OCI-LY3 (cell line): ENCODE data around the gene FLNB.

Experiments
- EZH2phosphoT487 ChIP-seq: fragments of 200-600 bp; shearing (Covaris generic); IDR thresholded peaks from 2 replicates; pipeline ENCODE4 v1.6.1; 2018; ENCODE audit warnings: antibody characterized with exemption, mixed run types, low read depth
- TF ChIP-seq, protein P1 (sequence below): fragments of 200-600, 300-600 bp; sonication (generic); IDR thresholded peaks from 2 replicates; pipeline ENCODE4 v1.5.1; 2014; ENCODE audit warnings: antibody characterized with exemption, low read length, low read depth

DNA sequence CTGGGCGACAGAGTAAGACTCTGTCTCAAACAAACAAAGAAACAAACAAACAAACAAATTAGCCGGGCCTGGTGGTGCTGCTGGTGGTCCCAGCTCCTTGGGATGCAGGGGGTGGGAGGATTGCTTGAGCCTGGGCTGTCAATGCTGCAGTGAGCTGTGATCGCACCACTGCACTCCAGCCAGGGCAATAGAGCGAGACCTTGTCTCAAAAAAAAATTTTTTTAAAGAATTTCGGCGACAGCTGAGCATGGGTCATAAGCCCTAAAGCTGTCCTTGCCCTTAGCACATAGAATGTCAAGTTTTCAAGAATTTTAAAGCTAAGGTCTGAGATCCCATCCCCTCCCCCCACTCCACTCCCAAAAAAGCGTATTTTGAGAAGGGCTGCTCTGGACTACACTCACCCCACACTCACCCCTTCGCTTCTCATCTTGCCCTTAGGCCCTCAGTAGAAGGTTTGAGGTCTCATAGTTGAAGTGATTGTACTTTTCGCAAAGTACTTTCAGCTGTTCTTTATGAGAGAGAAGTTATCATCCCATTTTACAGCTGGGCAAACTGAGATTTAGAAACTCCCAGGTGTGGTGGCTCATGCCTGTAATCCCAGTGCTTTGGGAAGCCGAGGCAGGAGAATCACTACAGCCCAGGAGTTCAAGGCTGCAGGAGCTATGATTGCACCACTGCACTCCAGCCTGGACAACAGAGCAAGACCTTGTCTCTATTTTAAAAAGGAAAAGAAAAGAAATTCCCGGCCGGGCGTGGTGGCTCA lies 34.3 kb upstream of the FLNB start:
- TF ChIP-seq, protein P1, sequence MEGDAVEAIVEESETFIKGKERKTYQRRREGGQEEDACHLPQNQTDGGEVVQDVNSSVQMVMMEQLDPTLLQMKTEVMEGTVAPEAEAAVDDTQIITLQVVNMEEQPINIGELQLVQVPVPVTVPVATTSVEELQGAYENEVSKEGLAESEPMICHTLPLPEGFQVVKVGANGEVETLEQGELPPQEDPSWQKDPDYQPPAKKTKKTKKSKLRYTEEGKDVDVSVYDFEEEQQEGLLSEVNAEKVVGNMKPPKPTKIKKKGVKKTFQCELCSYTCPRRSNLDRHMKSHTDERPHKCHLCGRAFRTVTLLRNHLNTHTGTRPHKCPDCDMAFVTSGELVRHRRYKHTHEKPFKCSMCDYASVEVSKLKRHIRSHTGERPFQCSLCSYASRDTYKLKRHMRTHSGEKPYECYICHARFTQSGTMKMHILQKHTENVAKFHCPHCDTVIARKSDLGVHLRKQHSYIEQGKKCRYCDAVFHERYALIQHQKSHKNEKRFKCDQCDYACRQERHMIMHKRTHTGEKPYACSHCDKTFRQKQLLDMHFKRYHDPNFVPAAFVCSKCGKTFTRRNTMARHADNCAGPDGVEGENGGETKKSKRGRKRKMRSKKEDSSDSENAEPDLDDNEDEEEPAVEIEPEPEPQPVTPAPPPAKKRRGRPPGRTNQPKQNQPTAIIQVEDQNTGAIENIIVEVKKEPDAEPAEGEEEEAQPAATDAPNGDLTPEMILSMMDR: no peak
- no peak for TF ChIP-seq EZH2phosphoT487
